Activated T-cell treated with anti-CD3 and anti-CD28 coated beads, Interleukin-2, amount 50 U/mL, for 72 hours (primary cell): Measurements from ENCODE around the gene ANKHD1. TPM values are rescaled to one million over a fixed set of nuclear protein-coding genes. Genes with fewer than 3 reads are reported as not detected.

Experiments
- ATAC-seq, 2 donors: fragments of 150-1000 bp; cut with Tn5 transposase; replicated peaks in 1 of 2; 2 replicates each; pipeline ENCODE4 v1.10.0; 2021; ENCODE audit warnings: moderate library complexity in 2 of 2, mild to moderate bottlenecking in 1 of 2
- DNase-seq, 2 donors: peaks; one replicate each; pipeline ENCODE4 v3.0.0; 2021 to 2022; ENCODE audit warnings: mixed read lengths in 1 of 2
- H3K27ac Mint-ChIP-seq: one replicate; pipeline ENCODE4 v1.8.0; 2022; ENCODE audit warnings: mild to moderate bottlenecking, moderate library complexity, mixed read lengths
- H3K27me3 Mint-ChIP-seq: one replicate; pipeline ENCODE4 v1.8.0; 2022; ENCODE audit warnings: low read depth, mixed read lengths
- H3K36me3 Mint-ChIP-seq, 2 donors: one replicate each; pipeline ENCODE4 v1.8.0; 2022; ENCODE audit warnings: mixed read lengths in 2 of 2, mild to moderate bottlenecking in 1 of 2; ENCODE audit not compliant: insufficient read depth in 2 of 2
- H3K4me1 Mint-ChIP-seq: one replicate; pipeline ENCODE4 v1.8.0; 2022; ENCODE audit warnings: low read depth, mixed read lengths
- H3K4me3 Mint-ChIP-seq, 2 donors: one replicate each; pipeline ENCODE4 v1.8.0; 2022; ENCODE audit warnings: mild to moderate bottlenecking in 2 of 2, mixed read lengths in 2 of 2, moderate library complexity in 2 of 2
- H3K9me3 Mint-ChIP-seq, 2 donors: one replicate each; pipeline ENCODE4 v1.8.0; 2022; ENCODE audit warnings: mixed read lengths in 2 of 2
- total RNA-seq, 2 donors: library from RNA; stranded (reverse); gene quantifications; one replicate each; pipeline ENCODE4 v1.2.3, GENCODE V29; 2022

ANKHD1 gene
- total RNA-seq, 2 donors from 2014 or later: 122 to 140 TPM

- DNase-seq (no peak), ATAC-seq (no peak)
- no peak overlapping the region for H3K4me3 Mint-ChIP-seq
- H3K27me3 Mint-ChIP-seq: no peaks in the 10 kb centered on the region
- H3K36me3 Mint-ChIP-seq: no peaks in the 10 kb centered on the region
- peaks cover 6% of the 10 kb centered on the region for H3K4me1 Mint-ChIP-seq
- H3K9me3 Mint-ChIP-seq: no peaks in the 10 kb centered on the region
- H3K27ac Mint-ChIP-seq: no peak overlapping the region
Observed at GRCh38 chr5:140364472-140364765, 37.2 kb upstream of the ANKHD1 start.

DNA sequence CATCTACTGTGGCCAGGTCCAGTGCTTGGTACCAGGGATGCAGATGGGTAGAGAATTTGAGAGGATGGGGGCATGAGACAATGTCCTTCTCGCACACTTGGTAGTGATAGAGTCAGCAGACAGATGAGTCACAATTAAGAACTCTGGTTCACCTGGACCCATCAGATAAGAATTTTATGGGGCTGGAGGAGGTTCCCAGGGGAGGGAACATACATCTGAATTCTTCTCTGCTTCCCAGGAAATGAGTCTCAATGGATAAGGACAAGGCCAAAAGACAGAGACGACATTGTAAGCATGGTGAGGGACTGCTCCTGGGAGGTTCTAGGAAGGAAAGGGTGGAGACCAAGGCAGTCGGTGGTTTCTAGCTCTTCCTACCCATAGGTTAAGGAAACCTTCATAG is 36.4 kb upstream of the ANKHD1 start:
- Mint-ChIP-seq H3K4me3 (no peak overlapping the region), H3K27me3 (no peaks in the 10 kb centered on the region), H3K9me3 (no peaks in the 10 kb centered on the region), H3K4me1 (peaks cover 6% of the 10 kb centered on the region), H3K27ac (no peak overlapping the region), H3K36me3 (no peaks in the 10 kb centered on the region)
- DNase-seq (no peak), ATAC-seq (no peak)

GRCh38 chr5:140365941-140366340 is 35.7 kb upstream of the ANKHD1 start:
- Mint-ChIP-seq H3K36me3 (no peaks in the 10 kb centered on the region), H3K4me1 (peaks cover 6% of the 10 kb centered on the region), H3K9me3 (no peaks in the 10 kb centered on the region), H3K27ac (no peak overlapping the region), H3K4me3 (no peak overlapping the region), H3K27me3 (no peaks in the 10 kb centered on the region)
- ATAC-seq: no peak
- no peak for DNase-seq

GRCh38 chr5:140366589-140367255 is 34.9 kb upstream of the ANKHD1 start:
- ATAC-seq: no peak
- Mint-ChIP-seq H3K4me3 (no peak overlapping the region), H3K9me3 (no peaks in the 10 kb centered on the region), H3K4me1 (peaks cover 6% of the 10 kb centered on the region), H3K27me3 (no peaks in the 10 kb centered on the region), H3K36me3 (no peaks in the 10 kb centered on the region), H3K27ac (no peak overlapping the region)
- no peak for DNase-seq

GRCh38 chr5:140367256-140368013 is 34.2 kb upstream of the ANKHD1 start:
- Mint-ChIP-seq H3K4me3 (no peak overlapping the region), H3K36me3 (no peaks in the 10 kb centered on the region), H3K27ac (no peak overlapping the region), H3K4me1 (peaks cover 6% of the 10 kb centered on the region), H3K9me3 (no peaks in the 10 kb centered on the region), H3K27me3 (no peaks in the 10 kb centered on the region)
- ATAC-seq (no peak), DNase-seq (no peak)

DNA sequence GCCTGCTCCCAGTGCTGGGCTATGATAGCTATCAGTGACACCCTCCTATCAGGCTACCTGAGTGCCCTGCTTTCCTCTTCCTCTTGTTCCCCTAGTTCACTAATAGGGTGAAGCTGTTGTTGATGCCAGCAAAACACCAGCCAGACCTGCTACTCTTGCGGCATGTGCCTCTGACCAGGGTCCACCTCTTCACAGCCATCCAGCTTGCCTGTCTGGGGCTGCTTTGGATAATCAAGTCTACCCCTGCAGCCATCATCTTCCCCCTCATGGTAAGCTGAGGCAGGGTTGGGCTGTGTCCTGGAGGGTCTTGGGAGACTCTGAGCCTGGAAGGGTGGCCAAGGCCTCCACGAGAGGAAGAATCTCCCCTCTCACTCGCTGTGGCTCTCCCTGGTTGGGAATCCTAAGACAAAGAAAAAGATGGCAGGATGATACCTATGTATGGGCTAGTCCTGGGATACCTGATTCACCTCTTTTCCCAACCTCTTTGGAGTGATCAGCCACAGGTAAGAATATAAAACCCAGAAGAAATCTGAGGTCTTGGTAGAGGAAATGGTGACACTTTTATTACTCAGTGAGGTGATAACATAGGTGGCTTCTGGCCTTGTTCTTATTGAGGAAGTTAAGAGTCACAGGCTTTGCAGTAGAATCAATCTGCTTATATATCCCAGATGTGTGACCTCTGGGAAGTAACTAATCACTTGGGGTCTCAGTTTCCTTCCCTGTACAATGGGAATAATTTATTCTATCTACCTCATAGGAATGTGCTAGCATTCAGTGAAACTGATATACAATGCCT is 30.1 kb upstream of the ANKHD1 start:
- H3K4me1 Mint-ChIP-seq: peaks cover 7% of the 10 kb centered on the region
- no peaks in the 10 kb centered on the region for H3K9me3 Mint-ChIP-seq
- H3K4me3 Mint-ChIP-seq: no peak overlapping the region
- H3K27ac Mint-ChIP-seq: no peak overlapping the region
- no peaks in the 10 kb centered on the region for H3K27me3 Mint-ChIP-seq
- ATAC-seq (no peak), DNase-seq (no peak)
- no peaks in the 10 kb centered on the region for H3K36me3 Mint-ChIP-seq

- H3K4me1 Mint-ChIP-seq: peaks cover 7% of the 10 kb centered on the region
- no peaks in the 10 kb centered on the region for H3K36me3 Mint-ChIP-seq
- DNase-seq (peak; percentile 41 to 53), ATAC-seq (peak; percentile 53 to 54)
- H3K4me3 Mint-ChIP-seq: no peak overlapping the region
- H3K9me3 Mint-ChIP-seq: no peaks in the 10 kb centered on the region
- no peaks in the 10 kb centered on the region for H3K27me3 Mint-ChIP-seq
- no peak overlapping the region for H3K27ac Mint-ChIP-seq
Observed at GRCh38 chr5:140372971-140373487, 28.6 kb upstream of the ANKHD1 start.

DNA sequence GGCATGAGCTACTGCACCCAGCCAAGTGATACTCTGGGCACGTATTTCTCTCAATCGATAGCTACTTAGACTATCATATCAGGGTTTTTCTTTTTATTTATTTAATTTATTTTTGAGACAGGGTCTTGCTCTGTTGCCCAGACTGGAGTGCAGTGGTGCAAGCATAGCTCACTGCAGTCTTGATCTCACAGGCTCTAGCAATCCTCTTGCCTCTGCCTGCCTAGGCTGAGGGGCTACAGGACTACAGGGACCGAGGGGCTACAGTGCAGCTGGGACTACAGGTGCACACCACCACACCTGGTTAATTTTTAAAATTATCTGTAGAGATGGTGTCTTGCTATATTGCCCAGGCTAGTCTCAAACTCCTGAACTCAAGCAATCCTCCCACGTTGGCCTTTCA is 20.3 kb upstream of the ANKHD1 start:
- Mint-ChIP-seq H3K27me3 (no peaks in the 10 kb centered on the region), H3K4me3 (no peak overlapping the region), H3K27ac (no peak overlapping the region), H3K9me3 (no peaks in the 10 kb centered on the region), H3K4me1 (peaks cover 22% of the 10 kb centered on the region), H3K36me3 (no peaks in the 10 kb centered on the region)
- ATAC-seq: no peak
- no peak for DNase-seq

DNA sequence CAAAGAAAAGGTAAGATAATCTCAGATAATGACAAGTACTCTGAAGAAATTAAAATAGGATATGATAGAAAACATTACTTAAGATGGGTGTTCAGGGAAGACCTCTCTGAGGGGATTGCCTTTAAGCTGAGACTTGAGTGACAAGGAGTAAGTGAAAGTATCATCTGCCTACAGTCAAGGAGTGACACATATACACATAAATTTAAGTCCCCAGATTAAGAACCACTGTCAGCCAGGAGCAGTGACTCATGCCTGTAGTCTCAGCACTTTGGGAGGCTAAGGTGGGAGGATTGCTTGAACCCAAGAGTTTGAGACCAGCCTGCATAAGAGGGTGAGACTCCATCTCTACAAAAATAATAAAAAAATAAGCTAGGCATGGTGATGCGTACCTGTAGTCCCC is 19.7 kb upstream of the ANKHD1 start:
- peak; percentile 99 to 100 for ATAC-seq
- Mint-ChIP-seq H3K36me3 (no peaks in the 10 kb centered on the region), H3K9me3 (no peaks in the 10 kb centered on the region), H3K27me3 (no peaks in the 10 kb centered on the region), H3K4me3 (no peak overlapping the region), H3K27ac (no peak overlapping the region), H3K4me1 (peaks cover 22% of the 10 kb centered on the region)
- peak; percentile 15 to 29 for DNase-seq

DNA sequence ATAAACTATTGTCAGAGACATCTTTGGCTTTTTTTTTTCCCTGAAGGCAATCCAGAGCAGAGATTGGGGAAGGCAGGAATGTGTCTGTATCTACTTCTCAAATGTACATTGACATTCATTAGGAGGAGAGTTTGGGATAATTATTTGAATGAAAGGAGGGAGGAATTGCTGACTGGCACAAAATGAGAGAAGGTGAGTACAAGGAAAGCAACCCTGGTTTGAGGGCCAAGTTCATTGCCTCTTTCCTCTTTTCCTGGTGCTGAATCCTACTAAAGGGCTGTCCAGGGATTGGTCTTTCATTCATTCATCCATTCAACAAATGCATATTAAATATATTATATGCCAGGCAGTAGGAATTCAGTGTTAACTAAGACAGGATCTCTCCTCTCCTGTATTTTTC is 18.8 kb upstream of the ANKHD1 start:
- Mint-ChIP-seq H3K27ac (no peak overlapping the region), H3K36me3 (no peaks in the 10 kb centered on the region), H3K4me1 (peaks cover 22% of the 10 kb centered on the region), H3K4me3 (no peak overlapping the region), H3K27me3 (no peaks in the 10 kb centered on the region), H3K9me3 (no peaks in the 10 kb centered on the region)
- DNase-seq (no peak), ATAC-seq (no peak)

- Mint-ChIP-seq H3K27ac (no peak overlapping the region), H3K9me3 (no peaks in the 10 kb centered on the region), H3K36me3 (no peaks in the 10 kb centered on the region), H3K4me1 (peaks cover 22% of the 10 kb centered on the region), H3K4me3 (no peak overlapping the region), H3K27me3 (no peaks in the 10 kb centered on the region)
- DNase-seq (no peak), ATAC-seq (no peak)
Observed at GRCh38 chr5:140383300-140383699, 18.3 kb upstream of the ANKHD1 start.

DNA sequence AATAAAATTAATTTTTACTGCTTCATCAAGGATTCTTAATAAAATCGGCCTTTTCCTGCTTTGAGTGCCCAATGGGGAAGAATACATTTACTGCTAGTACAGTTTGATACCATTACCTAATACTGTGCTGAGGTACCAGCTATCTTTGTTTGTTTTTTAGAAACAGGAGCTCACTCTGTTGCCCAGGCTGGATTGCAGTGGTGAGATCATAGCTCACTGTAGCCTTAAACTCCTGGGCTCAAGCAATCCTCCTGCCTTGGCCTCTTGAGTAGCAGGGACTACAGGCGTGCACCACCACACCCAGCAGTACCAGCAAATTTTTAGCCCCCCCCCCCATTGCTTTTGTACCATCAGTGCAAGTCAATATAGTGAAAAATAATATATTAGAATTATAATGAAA is 13.6 kb upstream of the ANKHD1 start:
- no peaks in the 10 kb centered on the region for H3K9me3 Mint-ChIP-seq
- no peak for ATAC-seq
- H3K27ac Mint-ChIP-seq: no peak overlapping the region
- peaks cover 6% of the 10 kb centered on the region for H3K4me1 Mint-ChIP-seq
- no peak overlapping the region for H3K4me3 Mint-ChIP-seq
- H3K36me3 Mint-ChIP-seq: no peaks in the 10 kb centered on the region
- no peaks in the 10 kb centered on the region for H3K27me3 Mint-ChIP-seq
- no peak for DNase-seq

DNA sequence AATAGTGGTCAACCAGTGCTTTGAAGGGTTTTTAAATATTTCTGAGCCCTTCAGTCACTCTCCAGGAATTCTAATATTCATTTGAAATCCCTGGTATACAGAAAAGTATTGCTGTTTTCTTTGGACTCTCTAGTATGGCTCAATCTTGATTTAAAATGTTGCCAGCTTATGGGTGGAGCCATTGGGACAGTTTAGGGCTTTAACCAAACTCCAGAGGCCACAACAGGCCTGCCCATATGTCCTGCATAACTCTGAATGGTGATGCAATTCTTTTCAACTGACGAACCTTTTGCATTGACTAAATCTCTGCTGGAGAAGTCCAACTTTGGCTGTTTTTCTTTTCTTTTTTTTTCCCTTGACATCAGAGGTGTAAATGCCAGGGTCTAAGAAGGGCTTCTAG is 10.3 kb upstream of the ANKHD1 start:
- H3K27ac Mint-ChIP-seq: no peak overlapping the region
- H3K4me1 Mint-ChIP-seq: no peaks in the 10 kb centered on the region
- H3K27me3 Mint-ChIP-seq: no peaks in the 10 kb centered on the region
- H3K4me3 Mint-ChIP-seq: no peak overlapping the region
- DNase-seq: no peak
- no peaks in the 10 kb centered on the region for H3K9me3 Mint-ChIP-seq
- no peak for ATAC-seq
- no peaks in the 10 kb centered on the region for H3K36me3 Mint-ChIP-seq
